HG03064 (cell line): ENCODE results near the gene OR1E2.
"Not testable (repeated sequence)": the region's sequence is repeated elsewhere in the genome, so short reads cannot be mapped to it uniquely, and the experiment has no call there.

Source experiments
- ATAC-seq: cut with Tn5 transposase; IDR thresholded peaks from one replicate; pipeline ENCODE4 v1.9.1; 2021; ENCODE audit warnings: low read depth; ENCODE audit not compliant: unreplicated experiment

OR1E2 gene

GRCh38 chr17:3433741-3434140 is at the start of gene OR1E2:
TSS of gene OR1E2 (minus strand) at chr17:3433841. CDS start at chr17:3433841, 0 bp downstream.
- no peak for ATAC-seq

- ATAC-seq, result no peak
Measured at GRCh38 chr17:3482852-3483251, 49.2 kb upstream of the OR1E2 start.

DNA sequence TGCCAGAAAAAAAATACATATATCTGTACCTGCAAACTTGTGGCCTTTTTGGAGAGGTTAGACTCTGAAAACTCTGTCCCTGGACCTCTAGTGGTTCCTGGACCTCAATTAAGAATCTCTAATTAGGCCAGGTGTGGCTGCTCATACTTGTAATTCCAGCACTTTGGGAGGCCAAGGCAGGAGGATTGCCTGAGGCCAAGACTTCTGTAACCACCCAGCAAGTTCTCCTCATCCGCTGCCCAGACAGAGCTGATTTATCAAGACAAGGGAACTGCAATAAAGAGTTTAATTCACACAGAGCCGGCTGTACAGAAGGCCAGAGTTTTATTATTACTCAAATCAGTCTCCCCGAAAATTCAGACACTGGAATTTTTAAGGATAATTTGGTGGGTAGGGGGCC is 46.3 kb upstream of the OR1E2 start:
- ATAC-seq, result no peak

GRCh38 chr17:3475812-3476610 is 42.4 kb upstream of the OR1E2 start, which contains the start of gene ASPA:
TSS of gene ASPA (plus strand) at chr17:3475997. CDS start at chr17:3476160, 163 bp downstream.
- ATAC-seq, result no peak

DNA sequence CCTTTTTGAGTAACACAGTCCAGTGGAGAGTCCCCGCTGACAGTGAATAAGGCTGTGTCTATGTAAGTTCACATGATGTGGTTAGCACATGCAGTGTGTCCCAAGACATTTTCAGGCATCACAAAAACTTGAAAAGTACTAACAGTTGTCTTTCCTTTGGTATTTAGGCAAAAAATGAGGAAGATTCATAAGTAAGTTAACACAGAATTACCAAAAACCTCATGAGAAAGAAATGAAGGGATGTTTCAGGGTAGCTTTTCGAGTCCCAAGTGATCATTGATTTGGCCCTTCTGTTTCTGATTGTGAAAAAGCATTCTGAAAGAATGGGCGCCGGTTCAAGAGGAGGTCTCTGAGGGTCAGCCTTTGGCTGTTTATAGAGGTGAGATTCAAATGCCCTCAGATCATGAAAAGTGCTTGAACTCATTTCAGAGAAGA is 41.6 kb upstream of the OR1E2 start:
- no peak for ATAC-seq

- no peak for ATAC-seq
Measured at GRCh38 chr17:3474212-3474611, 40.6 kb upstream of the OR1E2 start.

DNA sequence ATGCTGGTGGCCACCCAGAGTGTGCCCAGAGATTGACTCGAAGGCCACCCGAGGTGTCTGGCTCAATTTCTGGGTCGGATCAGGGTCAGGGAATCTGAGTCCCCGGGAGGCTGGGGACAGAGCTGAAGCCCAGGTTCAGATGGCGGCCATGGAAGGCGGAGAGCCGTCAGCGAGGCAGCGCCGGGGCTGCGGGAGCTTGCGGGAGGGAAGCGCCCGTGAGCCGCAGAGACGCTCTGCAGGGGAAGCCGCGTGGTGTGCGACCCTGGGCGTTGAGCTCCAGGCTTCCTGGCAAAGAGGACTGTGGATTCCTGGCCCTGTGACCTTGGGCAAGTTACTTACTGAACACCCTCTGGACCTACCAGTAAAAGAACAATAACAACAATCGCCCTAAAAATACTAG is 38.5 kb upstream of the OR1E2 start:
- no peak for ATAC-seq

DNA sequence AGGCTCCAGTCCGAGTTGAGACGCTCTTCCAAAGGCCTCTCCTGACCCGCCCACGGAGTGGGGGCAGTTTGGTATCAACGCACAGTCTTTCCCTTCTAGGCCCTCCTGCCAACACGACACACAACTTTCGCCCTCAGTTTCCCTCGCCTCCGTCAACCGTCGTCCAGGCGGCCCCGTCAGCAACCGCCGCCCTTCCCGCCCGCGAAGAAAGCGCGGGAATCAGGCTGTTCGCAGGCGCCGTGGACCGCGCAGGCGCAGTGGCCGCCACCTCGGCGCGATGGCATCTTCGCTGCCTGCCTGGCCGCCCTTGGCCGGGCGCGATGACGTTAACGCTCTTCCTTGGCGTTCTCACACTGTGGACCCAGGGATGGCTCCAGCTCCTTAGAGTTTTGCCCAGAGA is 38.0 kb upstream of the OR1E2 start, which contains the start of gene SPATA22:
Gene SPATA22 (minus strand): TSS at position 221 of the 400 bp plus-strand sequence. CDS start 2,494 bp downstream, outside the sequence.
- no peak for ATAC-seq

DNA sequence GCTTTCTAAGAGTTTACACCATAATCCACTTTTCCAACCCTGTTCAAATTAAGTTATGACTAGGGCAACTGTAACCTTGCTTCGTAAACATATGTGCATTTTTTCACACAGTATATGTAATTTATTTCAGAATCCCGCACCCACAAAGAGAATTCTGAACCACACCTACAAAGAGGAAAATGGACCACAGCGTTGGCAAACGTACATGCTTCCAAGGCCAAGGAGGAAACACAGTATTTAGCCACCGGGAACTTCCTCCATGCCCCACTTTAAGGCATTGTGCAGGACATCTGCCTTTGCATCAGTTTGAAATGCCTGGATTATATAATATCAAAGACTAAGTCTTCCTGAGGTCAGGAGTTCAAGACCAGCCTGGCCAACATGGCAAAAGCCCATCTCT is 35.9 kb upstream of the OR1E2 start:
- ATAC-seq, result no peak

GRCh38 chr17:3466355-3466754 is 32.7 kb upstream of the OR1E2 start:
- ATAC-seq, result not testable (repeated sequence)

- no peak for ATAC-seq
Measured at GRCh38 chr17:3448059-3448665, 14.5 kb upstream of the OR1E2 start.

- no peak for ATAC-seq
Measured at GRCh38 chr17:3447625-3448024, 14.0 kb upstream of the OR1E2 start.

DNA sequence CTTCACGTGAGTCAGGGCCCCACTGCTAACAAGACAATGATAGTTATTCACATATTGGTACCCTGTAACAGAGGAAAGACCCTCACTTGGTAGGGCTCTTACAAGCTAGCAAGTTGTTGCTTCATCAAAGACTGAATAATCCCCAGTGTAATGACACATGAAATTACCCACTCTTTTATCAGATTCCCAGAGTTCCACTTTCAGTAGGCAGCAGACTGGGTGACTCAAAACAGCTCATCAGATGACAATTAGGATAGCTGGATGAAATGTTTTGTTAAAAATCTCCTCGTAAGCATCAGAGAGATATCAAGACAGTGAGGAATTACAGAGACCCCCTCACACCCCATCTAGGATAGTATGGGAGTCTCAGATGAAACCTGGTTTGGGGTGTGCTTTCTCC is 6.8 kb upstream of the OR1E2 start:
- ATAC-seq, result no peak

- no peak for ATAC-seq
Measured at GRCh38 chr17:3438368-3438767, 4.7 kb upstream of the OR1E2 start.

- not testable (repeated sequence) for ATAC-seq
Measured at GRCh38 chr17:3433215-3433614, 426 bp downstream of the OR1E2 start.

DNA sequence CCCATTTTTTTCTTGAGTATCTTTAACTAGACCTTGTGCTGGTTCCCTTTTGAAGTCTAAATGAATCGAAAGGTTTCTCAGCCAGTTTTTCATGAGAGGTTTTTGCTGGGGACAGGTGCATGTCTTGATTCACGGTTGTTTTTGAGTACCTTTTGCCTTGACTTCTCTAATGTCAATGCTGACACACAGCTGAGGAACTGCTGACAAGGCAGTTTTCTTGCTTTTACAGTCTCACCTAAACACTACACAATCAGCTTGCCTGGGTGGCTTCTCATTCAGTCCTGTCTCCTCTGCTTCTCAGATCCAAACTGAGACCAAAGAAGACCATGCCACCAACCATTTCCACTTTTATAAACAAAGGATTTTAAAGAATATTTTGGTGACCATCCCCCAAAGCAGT is 15.4 kb downstream of the OR1E2 start:
- no peak for ATAC-seq

GRCh38 chr17:3415610-3416009 is 18.0 kb downstream of the OR1E2 start:
- ATAC-seq, result no peak

- ATAC-seq, result not testable (repeated sequence)
Measured at GRCh38 chr17:3412216-3412615, 21.4 kb downstream of the OR1E2 start.

- ATAC-seq, result no peak
Measured at GRCh38 chr17:3411070-3411469, 22.6 kb downstream of the OR1E2 start, which contains the start of gene OR3A3. TSS of gene OR3A3 (plus strand) at chr17:3411370.

- ATAC-seq, result not testable (repeated sequence)
Measured at GRCh38 chr17:3403856-3404255, 29.8 kb downstream of the OR1E2 start.

- no peak for ATAC-seq
Measured at GRCh38 chr17:3401786-3402185, 31.9 kb downstream of the OR1E2 start.

DNA sequence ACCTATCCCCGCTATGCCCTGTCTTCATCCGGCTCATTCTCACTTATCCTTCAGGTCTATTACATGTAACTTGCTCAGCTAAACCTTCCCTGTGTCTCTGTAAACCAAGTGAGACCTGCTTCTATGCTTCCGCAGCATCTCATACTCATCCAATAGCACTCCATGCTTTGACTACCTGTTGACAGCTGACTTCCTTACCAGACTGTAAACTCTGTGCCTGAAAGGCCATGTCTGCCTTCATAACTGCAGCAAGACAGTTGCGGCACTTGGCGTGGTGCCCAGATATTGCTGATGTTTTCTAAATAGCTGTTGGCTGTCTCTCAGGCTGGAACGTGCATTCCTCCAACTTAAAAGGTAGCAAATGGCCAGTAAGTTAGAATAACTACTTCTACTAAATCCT is 33.6 kb downstream of the OR1E2 start:
- ATAC-seq, result no peak
